ENCODE results near the gene KCNG2. TPM values are rescaled to one million over a fixed set of nuclear protein-coding genes. Genes with fewer than 3 reads are reported as not detected.

KCNG2 gene
- total and polyA plus RNA-seq, 2 of the 4 experiments (the other 2 are of a cell fraction) = not detected

DNA sequence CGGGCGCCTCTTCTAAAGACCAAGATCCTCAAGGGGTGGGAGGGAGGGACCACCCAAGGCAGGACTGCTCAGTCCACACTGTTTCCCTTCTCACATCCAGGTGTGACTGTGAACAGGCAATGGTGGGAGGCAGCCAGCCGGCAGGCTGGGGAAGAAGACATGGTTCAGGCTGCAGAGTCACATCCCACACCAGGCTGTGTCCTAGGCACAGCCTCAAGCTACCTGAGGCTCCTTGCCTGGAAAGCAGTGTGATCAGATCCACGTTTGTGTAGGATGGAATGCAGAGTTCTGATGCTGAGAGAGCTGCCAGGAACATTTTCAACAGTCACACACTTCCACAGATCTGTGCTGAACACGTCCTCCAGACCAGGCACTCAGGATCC is 137.4 kb downstream of the KCNG2 start:
- POLR2A ChIA-PET (ENCODE audit: unreplicated experiment) = no interaction called here
- dilution Hi-C loops (cut with HindIII; ENCODE audit: low sequenced_read_pairs, unreplicated experiment) = no loop called here

More for the DNA sequence above, 137.4 kb downstream of the KCNG2 start:
- H3K9me3 ChIP-seq (ENCODE audit: control insufficient read depth, insufficient read depth, low read length) = peaks cover 13% of the 10 kb centered on the region
- no peak overlapping the region for H2AK5ac ChIP-seq (ENCODE audit: low read depth, low read length)
- H2AK9ac ChIP-seq (replicated peaks; ENCODE audit: low read depth, low read length, poor library complexity) = no peak overlapping the region
- H3K27ac ChIP-seq (ENCODE audit: insufficient read depth, low read length) = no peak overlapping the region
- ATAC-seq (ENCODE audit: low read depth) (no peak), DNase-seq (no peak)
- peaks cover 39% of the 10 kb centered on the region for H4K20me1 ChIP-seq (ENCODE audit: insufficient read depth, low read length)
- H3K14ac ChIP-seq (replicated peaks; ENCODE audit: low read depth, low read length) = no peak overlapping the region
- no peak overlapping the region for H4K91ac ChIP-seq (ENCODE audit: insufficient read depth, low read depth, low read length)
- no peak overlapping the region for H3K9ac ChIP-seq (ENCODE audit: low read depth, low read length)
- peaks cover 27 to 58% of the 10 kb centered on the region in 2 experiments for H3K79me1 ChIP-seq (ENCODE audit: low read depth in 1 of 2, low read length in 2 of 2)
- H3K4me1 ChIP-seq (ENCODE audit: control insufficient read depth, insufficient read depth, low read length) = no peaks in the 10 kb centered on the region
- H2BK20ac ChIP-seq (ENCODE audit: low read depth, low read length) = no peak overlapping the region
- in situ Hi-C loops (cut with MboI; ENCODE audit: low sequenced_read_pairs) (no loop called here), intact Hi-C loops (cut with micrococcal nuclease) (no loop called here)
- no peak overlapping the region for H3K56ac ChIP-seq (ENCODE audit: extremely low read depth, insufficient read depth, low read length)
- H3K27me3 ChIP-seq (ENCODE audit: control insufficient read depth, insufficient read depth, low read length) = no peaks in the 10 kb centered on the region
- H3K4ac ChIP-seq (ENCODE audit: low read depth, low read length) = no peak overlapping the region
- peaks cover 6% of the 10 kb centered on the region for H3K9me1 ChIP-seq (ENCODE audit: insufficient read depth, low read length)
- 100% methylated on average over 1 of the region's 5 CpGs; no CpG with 5 or more reads in 1 of the 2 experiments for whole genome bisulfite sequencing, 2 experiments (ENCODE audit: extremely low coverage in 2 of 2, insufficient read length in 1 of 2)
- no peak overlapping the region for H3K4me2 ChIP-seq (ENCODE audit: low read depth, low read length)
- H4K5ac ChIP-seq (ENCODE audit: low read depth, low read length) = no peak overlapping the region
- no peak overlapping the region for H2BK5ac ChIP-seq (ENCODE audit: low read depth, low read length, poor library complexity, severe bottlenecking)
- H3K18ac ChIP-seq (ENCODE audit: low read depth, low read length) = no peak overlapping the region
- H4K8ac ChIP-seq (ENCODE audit: low read depth in 2 of 2, low read length in 2 of 2) = no peak overlapping the region
- H2AFZ ChIP-seq (replicated peaks; ENCODE audit: low read length, poor library complexity) = no peak overlapping the region
- no peak overlapping the region for H3K4me3 ChIP-seq (ENCODE audit: insufficient read depth, low read depth, low read length)
- no peak overlapping the region for H2BK120ac ChIP-seq (ENCODE audit: low read depth, low read length)
- peaks cover 33% of the 10 kb centered on the region for H3K36me3 ChIP-seq (ENCODE audit: control insufficient read depth, insufficient read depth, low read length)
- CTCF ChIA-PET = no interaction called here
- no TSS peak for BruUV-seq (replicated peaks)
- no peak overlapping the region for H3K23ac ChIP-seq (ENCODE audit: low read depth, low read length)
- H2BK15ac ChIP-seq (ENCODE audit: low read depth, low read length) = no peak overlapping the region
- TF ChIP-seq, protein P1, sequence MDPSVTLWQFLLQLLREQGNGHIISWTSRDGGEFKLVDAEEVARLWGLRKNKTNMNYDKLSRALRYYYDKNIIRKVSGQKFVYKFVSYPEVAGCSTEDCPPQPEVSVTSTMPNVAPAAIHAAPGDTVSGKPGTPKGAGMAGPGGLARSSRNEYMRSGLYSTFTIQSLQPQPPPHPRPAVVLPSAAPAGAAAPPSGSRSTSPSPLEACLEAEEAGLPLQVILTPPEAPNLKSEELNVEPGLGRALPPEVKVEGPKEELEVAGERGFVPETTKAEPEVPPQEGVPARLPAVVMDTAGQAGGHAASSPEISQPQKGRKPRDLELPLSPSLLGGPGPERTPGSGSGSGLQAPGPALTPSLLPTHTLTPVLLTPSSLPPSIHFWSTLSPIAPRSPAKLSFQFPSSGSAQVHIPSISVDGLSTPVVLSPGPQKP (IDR thresholded peaks at IDR 0.05; ENCODE audit: borderline replicate concordance, low read depth, low read length) = no peak
- no peak for TF ChIP-seq RCOR1 (IDR thresholded peaks at IDR 0.05; ENCODE audit: insufficient replicate concordance, low read length)
- TF ChIP-seq CEBPB (IDR thresholded peaks at IDR 0.05; ENCODE audit: low read depth, low read length) = no peak
- TF ChIP-seq MXI1 (IDR thresholded peaks at IDR 0.05; ENCODE audit: borderline replicate concordance, low read depth, low read length) = no peak
- no peak for TF ChIP-seq BHLHE40 (IDR thresholded peaks at IDR 0.05; ENCODE audit: low read depth, low read length)
- no peak for TF ChIP-seq RFX5 (IDR thresholded peaks at IDR 0.05; ENCODE audit: low read depth, low read length)
- TF ChIP-seq, protein P2, sequence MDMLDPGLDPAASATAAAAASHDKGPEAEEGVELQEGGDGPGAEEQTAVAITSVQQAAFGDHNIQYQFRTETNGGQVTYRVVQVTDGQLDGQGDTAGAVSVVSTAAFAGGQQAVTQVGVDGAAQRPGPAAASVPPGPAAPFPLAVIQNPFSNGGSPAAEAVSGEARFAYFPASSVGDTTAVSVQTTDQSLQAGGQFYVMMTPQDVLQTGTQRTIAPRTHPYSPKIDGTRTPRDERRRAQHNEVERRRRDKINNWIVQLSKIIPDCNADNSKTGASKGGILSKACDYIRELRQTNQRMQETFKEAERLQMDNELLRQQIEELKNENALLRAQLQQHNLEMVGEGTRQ (IDR thresholded peaks at IDR 0.05; ENCODE audit: low read depth, low read length) = no peak
- no peak for TF ChIP-seq MAZ (IDR thresholded peaks at IDR 0.05; ENCODE audit: borderline replicate concordance, low read depth, low read length)
- TF ChIP-seq POLR2A (IDR thresholded peaks at IDR 0.05; ENCODE audit: low read depth, low read length) = no peak
- no peak for TF ChIP-seq SMC3 (IDR thresholded peaks at IDR 0.05; ENCODE audit: low read depth, low read length)
- TF ChIP-seq NFE2L2 (IDR thresholded peaks at IDR 0.05; ENCODE audit: low read depth, low read length) = no peak

Measured in IMR-90 (cell line).